Activated CD4-positive, alpha-beta T cell treated with anti-CD3 and anti-CD28 coated beads, Interleukin-10, Interleukin-2, amounts not matched to agents 100 ng/mL and 50 ng/mL, durations not matched to agents 16 hours and 8 hours (primary cell): Measurements from ENCODE around the gene YTHDC1.
A peak's percentile ranks its signal among the peaks of the same experiment; 100 is the strongest.
"Not testable (repeated sequence)": the region's sequence is repeated elsewhere in the genome, so short reads cannot be mapped to it uniquely, and the experiment has no call there.

Experiments used
- DNase-seq: peaks from one replicate; pipeline ENCODE4 v3.0.0-alpha.2; 2020

The YTHDC1 gene

GRCh38 chr4:68287704-68288392 is 62.0 kb downstream of the YTHDC1 start:
- no peak for DNase-seq

GRCh38 chr4:68283714-68284113 is 66.2 kb downstream of the YTHDC1 start:
- no peak for DNase-seq

GRCh38 chr4:68283095-68283494 is 66.8 kb downstream of the YTHDC1 start:
- no peak for DNase-seq

GRCh38 chr4:68281796-68282740 is 67.8 kb downstream of the YTHDC1 start:
- DNase-seq: not testable (repeated sequence)

GRCh38 chr4:68278029-68278428 is 71.9 kb downstream of the YTHDC1 start:
- no peak for DNase-seq

- no peak for DNase-seq
Observed at GRCh38 chr4:68277627-68278026, 72.3 kb downstream of the YTHDC1 start.

GRCh38 chr4:68272860-68273259 is 77.0 kb downstream of the YTHDC1 start:
- no peak for DNase-seq

GRCh38 chr4:68272380-68272779 is 77.5 kb downstream of the YTHDC1 start:
- no peak for DNase-seq

GRCh38 chr4:68271851-68272357 is 78.0 kb downstream of the YTHDC1 start:
- DNase-seq: peak; percentile 38

- DNase-seq: no peak
Observed at GRCh38 chr4:68267433-68267944, 82.4 kb downstream of the YTHDC1 start.

- no peak for DNase-seq
Observed at GRCh38 chr4:68264875-68265565, 84.9 kb downstream of the YTHDC1 start.
